ENCODE measurements around the gene PRRT1B.

The PRRT1B gene

DNA sequence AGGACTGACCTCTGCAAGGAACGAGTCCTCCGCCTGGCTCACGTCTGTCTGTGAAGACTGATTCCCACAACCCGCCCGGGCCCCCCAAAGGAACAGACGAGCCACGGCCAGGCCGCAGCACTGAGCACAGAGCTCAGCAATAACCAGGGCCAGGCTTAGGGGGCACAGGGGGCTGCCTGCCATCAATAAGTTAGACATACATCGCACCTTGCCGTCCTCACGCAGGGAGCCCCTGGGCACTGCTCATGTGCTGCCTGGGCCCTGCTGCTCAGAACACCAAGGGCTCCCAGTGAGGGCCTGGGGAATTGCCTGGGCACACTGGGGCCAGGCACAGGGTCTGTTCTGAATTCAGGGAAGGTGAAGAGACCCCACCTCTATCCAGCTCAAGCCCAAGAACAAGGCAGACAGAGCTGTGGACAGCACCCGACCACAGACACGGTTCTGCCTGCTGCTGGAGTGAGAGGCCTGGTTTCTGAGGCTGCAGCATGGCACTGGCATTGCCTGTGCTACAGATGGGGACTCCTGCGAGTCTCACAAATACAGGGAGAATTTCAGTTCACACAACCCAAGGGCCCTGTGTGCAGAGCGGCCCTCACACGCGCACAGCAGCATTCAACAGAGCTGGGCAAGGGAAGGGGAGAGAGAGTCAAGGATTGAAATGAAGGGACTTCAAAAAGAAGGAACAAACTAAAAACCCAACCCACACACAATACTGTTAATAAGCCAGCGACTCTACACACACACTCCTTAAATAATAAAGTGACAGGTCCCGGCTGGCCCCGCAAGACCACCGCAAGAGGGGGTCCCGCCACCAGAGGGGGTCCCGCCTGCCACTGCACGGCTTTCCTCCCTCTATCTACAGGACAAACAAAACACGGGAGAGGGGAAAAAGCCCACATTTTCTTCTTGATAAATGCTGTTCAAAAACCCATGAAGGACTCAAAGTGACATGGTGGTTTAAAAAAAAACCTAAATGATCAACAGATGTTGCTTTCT lies 32.0 kb downstream of the PRRT1B start:
- Histone ChIP-seq H3K4me2 (ENCODE audit: low read depth, low read length) (no peak overlapping the region), H3K4me3 (ENCODE audit: low read length) (no peak overlapping the region), H3K9me2 (replicated peaks; ENCODE audit: insufficient read depth, low read length) (no peaks in the 10 kb centered on the region), H3K9ac (ENCODE audit: low read length) (no peak overlapping the region), H3K79me2 (ENCODE audit: low read length) (no peaks in the 10 kb centered on the region), H3F3A (ENCODE audit: insufficient read depth, low read length) (no peaks in the 10 kb centered on the region), H2AFZ (ENCODE audit: low read length) (no peak overlapping the region), H3K4me1 (ENCODE audit: low read length) (no peaks in the 10 kb centered on the region), H4K20me1 (ENCODE audit: insufficient read depth, low read length) (no peaks in the 10 kb centered on the region; the same call in 1 of the 2 replicates), H3K9me3 (replicated peaks; ENCODE audit: insufficient read depth, low read length) (no peaks in the 10 kb centered on the region), H3K36me3 (replicated peaks; ENCODE audit: insufficient read depth, low read length) (0 out of 2 replicates have a peak, but pooled peaks cover 3% of the 10 kb centered on the region), H3K27ac (ENCODE audit: low read length) (no peak overlapping the region), H3K27me3 (replicated peaks; ENCODE audit: insufficient read depth, low read length) (no peaks in the 10 kb centered on the region)
- TF ChIP-seq EZH2 (optimal IDR thresholded peaks at IDR 0.05; ENCODE audit: low read depth, low read length) (no peak), EZH2phosphoT487 (IDR thresholded peaks at IDR 0.05; ENCODE audit: low read length) (no peak)
- TF ChIP-seq, protein P1, sequence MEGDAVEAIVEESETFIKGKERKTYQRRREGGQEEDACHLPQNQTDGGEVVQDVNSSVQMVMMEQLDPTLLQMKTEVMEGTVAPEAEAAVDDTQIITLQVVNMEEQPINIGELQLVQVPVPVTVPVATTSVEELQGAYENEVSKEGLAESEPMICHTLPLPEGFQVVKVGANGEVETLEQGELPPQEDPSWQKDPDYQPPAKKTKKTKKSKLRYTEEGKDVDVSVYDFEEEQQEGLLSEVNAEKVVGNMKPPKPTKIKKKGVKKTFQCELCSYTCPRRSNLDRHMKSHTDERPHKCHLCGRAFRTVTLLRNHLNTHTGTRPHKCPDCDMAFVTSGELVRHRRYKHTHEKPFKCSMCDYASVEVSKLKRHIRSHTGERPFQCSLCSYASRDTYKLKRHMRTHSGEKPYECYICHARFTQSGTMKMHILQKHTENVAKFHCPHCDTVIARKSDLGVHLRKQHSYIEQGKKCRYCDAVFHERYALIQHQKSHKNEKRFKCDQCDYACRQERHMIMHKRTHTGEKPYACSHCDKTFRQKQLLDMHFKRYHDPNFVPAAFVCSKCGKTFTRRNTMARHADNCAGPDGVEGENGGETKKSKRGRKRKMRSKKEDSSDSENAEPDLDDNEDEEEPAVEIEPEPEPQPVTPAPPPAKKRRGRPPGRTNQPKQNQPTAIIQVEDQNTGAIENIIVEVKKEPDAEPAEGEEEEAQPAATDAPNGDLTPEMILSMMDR (IDR thresholded peaks at IDR 0.05; ENCODE audit: low read length) = no peak
- no peak for DNase-seq

DNA sequence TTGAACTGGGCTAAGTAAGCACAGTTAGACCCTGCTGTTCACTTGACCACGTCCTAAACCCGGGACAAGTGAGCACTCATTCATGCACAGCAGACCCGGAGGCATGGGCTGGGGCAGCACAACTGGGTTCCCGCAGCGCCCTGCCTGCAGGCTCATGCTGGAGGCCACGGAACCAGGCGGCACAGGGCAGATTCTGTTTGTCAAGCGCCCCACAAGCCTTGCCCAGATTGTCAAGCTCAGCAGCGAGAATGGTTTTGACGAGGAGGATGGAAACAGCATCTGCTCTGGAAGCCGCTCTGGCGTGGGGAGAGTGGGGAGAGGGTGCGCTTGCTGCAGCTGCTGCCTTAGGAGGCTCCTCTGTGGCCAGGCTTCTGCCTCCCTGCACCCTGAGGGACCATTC lies 32.7 kb downstream of the PRRT1B start:
- no peak overlapping the region for H3K9ac ChIP-seq (ENCODE audit: low read length)
- no peak for DNase-seq
- no peak overlapping the region for H3K4me3 ChIP-seq (ENCODE audit: low read length)
- peaks cover 3% of the 10 kb centered on the region; the same call in 1 of the 2 replicates for H3K36me3 ChIP-seq (replicated peaks; ENCODE audit: insufficient read depth, low read length)
- H3K4me1 ChIP-seq (ENCODE audit: low read length) = no peaks in the 10 kb centered on the region
- H3K27me3 ChIP-seq (replicated peaks; ENCODE audit: insufficient read depth, low read length) = no peaks in the 10 kb centered on the region
- H3K4me2 ChIP-seq (ENCODE audit: low read depth, low read length) = no peak overlapping the region
- no peaks in the 10 kb centered on the region for H3K9me2 ChIP-seq (replicated peaks; ENCODE audit: insufficient read depth, low read length)
- H3K9me3 ChIP-seq (replicated peaks; ENCODE audit: insufficient read depth, low read length) = no peaks in the 10 kb centered on the region
- H3F3A ChIP-seq (ENCODE audit: insufficient read depth, low read length) = no peaks in the 10 kb centered on the region
- no peaks in the 10 kb centered on the region; the same call in 1 of the 2 replicates for H4K20me1 ChIP-seq (ENCODE audit: insufficient read depth, low read length)
- no peak for TF ChIP-seq EZH2 (optimal IDR thresholded peaks at IDR 0.05; ENCODE audit: low read depth, low read length)
- no peak for TF ChIP-seq EZH2phosphoT487 (IDR thresholded peaks at IDR 0.05; ENCODE audit: low read length)
- TF ChIP-seq, protein P1 (IDR thresholded peaks at IDR 0.05; ENCODE audit: low read length) = no peak
- H3K27ac ChIP-seq (ENCODE audit: low read length) = no peak overlapping the region
- H3K79me2 ChIP-seq (ENCODE audit: low read length) = no peaks in the 10 kb centered on the region
- no peak overlapping the region for H2AFZ ChIP-seq (ENCODE audit: low read length)

DNA sequence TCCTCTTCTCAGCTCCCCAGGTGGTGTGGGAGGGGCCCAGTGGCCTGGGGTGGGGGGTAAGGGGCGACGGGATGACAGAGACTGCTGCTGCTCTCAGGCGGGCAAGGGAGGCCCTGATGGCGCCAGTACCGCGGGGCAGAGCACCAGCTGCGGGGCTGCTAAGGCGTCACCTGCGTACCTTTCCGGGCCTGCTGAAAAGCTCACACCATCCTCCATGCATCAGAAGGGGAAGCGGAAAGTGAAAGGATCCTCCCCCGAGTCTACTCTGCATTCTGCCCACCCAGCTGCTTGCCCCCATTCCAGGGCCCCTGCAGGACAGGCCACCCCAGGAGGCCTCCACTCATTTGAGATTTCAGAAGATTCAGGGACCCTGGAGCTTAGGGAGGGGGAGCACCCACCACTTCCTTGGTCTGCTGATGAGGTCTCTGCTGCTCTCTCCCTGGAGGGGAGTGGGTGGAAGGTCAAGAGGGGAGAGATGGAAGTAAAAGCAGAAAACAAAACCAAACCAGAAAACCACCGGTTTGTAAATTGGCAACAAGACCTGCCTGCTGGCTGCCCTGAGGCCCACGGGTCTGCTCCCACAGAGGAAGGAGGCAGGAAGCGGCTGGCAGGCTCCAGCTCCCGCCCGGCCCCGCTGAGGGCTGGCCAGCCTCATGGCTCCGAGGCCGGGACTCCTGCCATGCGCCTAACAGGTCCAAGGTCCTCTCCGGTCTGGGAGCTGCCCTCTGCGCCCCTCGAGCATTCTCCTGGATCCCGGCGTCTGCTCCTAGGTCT lies 33.6 kb downstream of the PRRT1B start:
- no peak for DNase-seq
- peaks cover 3% of the 10 kb centered on the region; the same call in 1 of the 2 replicates for H3K36me3 ChIP-seq (replicated peaks; ENCODE audit: insufficient read depth, low read length)
- H3K27ac ChIP-seq (ENCODE audit: low read length) = no peak overlapping the region
- TF ChIP-seq EZH2phosphoT487 (IDR thresholded peaks at IDR 0.05; ENCODE audit: low read length) (no peak), EZH2 (optimal IDR thresholded peaks at IDR 0.05; ENCODE audit: low read depth, low read length) (no peak)
- TF ChIP-seq, protein P1 (IDR thresholded peaks at IDR 0.05; ENCODE audit: low read length) = no peak
- no peak overlapping the region for H3K9ac ChIP-seq (ENCODE audit: low read length)
- H3K4me1 ChIP-seq (ENCODE audit: low read length) = no peaks in the 10 kb centered on the region
- no peaks in the 10 kb centered on the region; the same call in 1 of the 2 replicates for H4K20me1 ChIP-seq (ENCODE audit: insufficient read depth, low read length)
- no peak overlapping the region for H3K4me2 ChIP-seq (ENCODE audit: low read depth, low read length)
- no peaks in the 10 kb centered on the region for H3K9me3 ChIP-seq (replicated peaks; ENCODE audit: insufficient read depth, low read length)
- no peaks in the 10 kb centered on the region for H3K79me2 ChIP-seq (ENCODE audit: low read length)
- no peaks in the 10 kb centered on the region for H3K9me2 ChIP-seq (replicated peaks; ENCODE audit: insufficient read depth, low read length)
- H3F3A ChIP-seq (ENCODE audit: insufficient read depth, low read length) = no peaks in the 10 kb centered on the region
- no peaks in the 10 kb centered on the region for H3K27me3 ChIP-seq (replicated peaks; ENCODE audit: insufficient read depth, low read length)
- H3K4me3 ChIP-seq (ENCODE audit: low read length) = no peak overlapping the region
- no peak overlapping the region for H2AFZ ChIP-seq (ENCODE audit: low read length)
